IPS-15b (cell line): ENCODE measurements around the gene DOK3.

Source experiments
- H3K27me3 ChIP-seq: one replicate; pipeline ENCODE4 v1.6.1; 2013; ENCODE audit warnings: low read length; ENCODE audit not compliant: control insufficient read depth, insufficient read depth
- H3K36me3 ChIP-seq: one replicate; pipeline ENCODE4 v1.6.1; 2013; ENCODE audit warnings: low read length; ENCODE audit not compliant: control insufficient read depth, insufficient read depth
- H3K4me1 ChIP-seq: one replicate; pipeline ENCODE4 v1.6.1; 2013; ENCODE audit warnings: mild to moderate bottlenecking, low read length; ENCODE audit not compliant: control insufficient read depth, insufficient read depth
- H3K4me3 ChIP-seq: one replicate; pipeline ENCODE4 v1.5.1; 2013; ENCODE audit warnings: low read depth, low read length
- H3K9ac ChIP-seq: one replicate; pipeline ENCODE4 v1.6.1; 2013; ENCODE audit warnings: low read depth, mild to moderate bottlenecking, low read length
- H3K9me3 ChIP-seq: one replicate; pipeline ENCODE4 v1.6.1; 2013; ENCODE audit warnings: mild to moderate bottlenecking, low read length; ENCODE audit not compliant: control insufficient read depth, insufficient read depth

The DOK3 gene

GRCh38 chr5:177472460-177473442 lies 36.9 kb downstream of the DOK3 start:
- H3K9ac ChIP-seq, result peak overlapping the region; percentile 83
- H3K9me3 ChIP-seq, result no peaks in the 10 kb centered on the region
- no peaks in the 10 kb centered on the region for H3K27me3 ChIP-seq
- peaks cover 28% of the 10 kb centered on the region for H3K36me3 ChIP-seq
- H3K4me1 ChIP-seq, result peaks cover 30% of the 10 kb centered on the region
- peak overlapping the region; percentile 81 for H3K4me3 ChIP-seq

GRCh38 chr5:177471610-177472356 lies 37.8 kb downstream of the DOK3 start:
- H3K36me3 ChIP-seq, result peaks cover 37% of the 10 kb centered on the region
- H3K9ac ChIP-seq, result peak overlapping the region; percentile 83
- peaks cover 30% of the 10 kb centered on the region for H3K4me1 ChIP-seq
- no peaks in the 10 kb centered on the region for H3K27me3 ChIP-seq
- H3K4me3 ChIP-seq, result peak overlapping the region; percentile 81
- H3K9me3 ChIP-seq, result no peaks in the 10 kb centered on the region

- H3K4me1 ChIP-seq, result peaks cover 30% of the 10 kb centered on the region
Observed at GRCh38 chr5:177470759-177471536, 38.7 kb downstream of the DOK3 start.

GRCh38 chr5:177469750-177470525 lies 39.7 kb downstream of the DOK3 start:
- Histone ChIP-seq H3K9ac (peak overlapping the region; percentile 9), H3K36me3 (peaks cover 48% of the 10 kb centered on the region)

More at GRCh38 chr5:177470759-177471536, 38.7 kb downstream of the DOK3 start:
- H3K36me3 ChIP-seq, result peaks cover 46% of the 10 kb centered on the region
- peak overlapping the region; percentile 81 for H3K4me3 ChIP-seq
- H3K27me3 ChIP-seq, result no peaks in the 10 kb centered on the region
- no peak overlapping the region for H3K9ac ChIP-seq
- no peaks in the 10 kb centered on the region for H3K9me3 ChIP-seq

GRCh38 chr5:177468685-177469628 lies 40.7 kb downstream of the DOK3 start:
- no peak overlapping the region for H3K9ac ChIP-seq
- H3K4me3 ChIP-seq, result no peak overlapping the region
- H3K36me3 ChIP-seq, result peaks cover 48% of the 10 kb centered on the region
- peaks cover 22% of the 10 kb centered on the region for H3K4me1 ChIP-seq
- no peaks in the 10 kb centered on the region for H3K27me3 ChIP-seq
- no peaks in the 10 kb centered on the region for H3K9me3 ChIP-seq

More at GRCh38 chr5:177469750-177470525, 39.7 kb downstream of the DOK3 start:
- H3K4me3 ChIP-seq, result no peak overlapping the region
- H3K9me3 ChIP-seq, result no peaks in the 10 kb centered on the region
- H3K4me1 ChIP-seq, result peaks cover 30% of the 10 kb centered on the region
- H3K27me3 ChIP-seq, result no peaks in the 10 kb centered on the region

- no peak overlapping the region for H3K4me3 ChIP-seq
- H3K27me3 ChIP-seq, result no peaks in the 10 kb centered on the region
- H3K9me3 ChIP-seq, result no peaks in the 10 kb centered on the region
- peaks cover 54% of the 10 kb centered on the region for H3K36me3 ChIP-seq
- peaks cover 21% of the 10 kb centered on the region for H3K4me1 ChIP-seq
- no peak overlapping the region for H3K9ac ChIP-seq
Observed at GRCh38 chr5:177468329-177468684, 41.3 kb downstream of the DOK3 start.

GRCh38 chr5:177467436-177467835 lies 42.2 kb downstream of the DOK3 start:
- no peaks in the 10 kb centered on the region for H3K27me3 ChIP-seq
- no peak overlapping the region for H3K9ac ChIP-seq
- no peak overlapping the region for H3K4me3 ChIP-seq
- H3K9me3 ChIP-seq, result no peaks in the 10 kb centered on the region
- peaks cover 56% of the 10 kb centered on the region for H3K36me3 ChIP-seq
- peaks cover 21% of the 10 kb centered on the region for H3K4me1 ChIP-seq

GRCh38 chr5:177466861-177467260 lies 42.8 kb downstream of the DOK3 start:
- Histone ChIP-seq H3K36me3 (peaks cover 56% of the 10 kb centered on the region), H3K4me3 (no peak overlapping the region), H3K9ac (no peak overlapping the region), H3K4me1 (peaks cover 21% of the 10 kb centered on the region), H3K27me3 (no peaks in the 10 kb centered on the region), H3K9me3 (no peaks in the 10 kb centered on the region)

GRCh38 chr5:177465044-177465443 lies 44.6 kb downstream of the DOK3 start:
- Histone ChIP-seq H3K36me3 (peaks cover 49% of the 10 kb centered on the region), H3K27me3 (no peaks in the 10 kb centered on the region), H3K4me1 (peaks cover 5% of the 10 kb centered on the region), H3K4me3 (no peak overlapping the region), H3K9me3 (no peaks in the 10 kb centered on the region), H3K9ac (no peak overlapping the region)

GRCh38 chr5:177462021-177462670 lies 47.5 kb downstream of the DOK3 start:
- H3K9me3 ChIP-seq, result no peaks in the 10 kb centered on the region
- no peak overlapping the region for H3K9ac ChIP-seq
- H3K36me3 ChIP-seq, result peaks cover 60% of the 10 kb centered on the region
- H3K4me1 ChIP-seq, result no peaks in the 10 kb centered on the region
- H3K4me3 ChIP-seq, result no peak overlapping the region
- H3K27me3 ChIP-seq, result no peaks in the 10 kb centered on the region
